PC-9 (cell line): Measurements from ENCODE around the gene EXT2.

Experiments
- CTCF ChIP-seq: fragments of 200-600 bp; sonication (generic); conservative IDR thresholded peaks from 2 replicates; pipeline ENCODE4 v1.6.1; 2017; ENCODE audit warnings: mixed run types, antibody characterized with exemption, mild to moderate bottlenecking, moderate library complexity
- EZH2 ChIP-seq: fragments of 200-600 bp; sonication (generic); IDR thresholded peaks from 2 replicates; pipeline ENCODE4 v1.8.0; 2017; ENCODE audit warnings: antibody characterized with exemption, low read depth

GRCh38 chr11:44263738-44264437 lies 168.4 kb downstream of the EXT2 start:
- TF ChIP-seq CTCF (no peak), EZH2 (no peak)
